Activated B cell treated with CpG ODN at 0.5 μM for 24 hours (primary cell): Measurements from ENCODE around the gene CCDC200. TPM values are rescaled to one million over a fixed set of nuclear protein-coding genes. Genes with fewer than 3 reads are reported as not detected.

Source experiments
- ATAC-seq: fragments of 200-7000 bp; cut with Tn5 transposase; one replicate; pipeline ENCODE4 v1.10.0; 2021; ENCODE audit warnings: low read depth, mild to moderate bottlenecking, moderate library complexity
- CTCF ChIA-PET: fragments of 350-600 bp; sonication (Branson Sonifier 250); formaldehyde crosslinking; loops from one replicate; lab custom pipeline; 2021; ENCODE audit warnings: antibody characterized with exemption; lab: Charles Lee
- POLR2A ChIA-PET: fragments of 350-600 bp; sonication (Branson Sonifier 250); formaldehyde crosslinking; loops from one replicate; lab custom pipeline; 2021; ENCODE audit warnings: antibody characterized with exemption; lab: Charles Lee
- DNase-seq: peaks from one replicate; pipeline ENCODE4 v3.0.0; 2022
- H3K27ac Mint-ChIP-seq: one replicate; pipeline ENCODE4 v1.8.0; 2020; ENCODE audit warnings: mixed read lengths
- H3K27me3 Mint-ChIP-seq: one replicate; pipeline ENCODE4 v1.8.0; 2021; ENCODE audit warnings: mixed read lengths
- H3K36me3 Mint-ChIP-seq: one replicate; pipeline ENCODE4 v1.8.0; 2021; ENCODE audit warnings: low read depth, mixed read lengths
- H3K4me1 Mint-ChIP-seq: one replicate; pipeline ENCODE4 v1.8.0; 2021; ENCODE audit warnings: mixed read lengths
- H3K4me3 Mint-ChIP-seq: one replicate; pipeline ENCODE4 v1.8.0; 2020; ENCODE audit warnings: mild to moderate bottlenecking, mixed read lengths
- H3K9me3 Mint-ChIP-seq: one replicate; pipeline ENCODE4 v1.8.0; 2020; ENCODE audit warnings: mixed read lengths
- intact Hi-C: fragments of 100-400 bp; cut with micrococcal nuclease; formaldehyde crosslinking; loops from one replicate; pipeline ENCODE4 v1.15.1; 2024
- total RNA-seq: library from RNA; stranded (reverse); gene quantifications from 2 replicates; pipeline ENCODE4 v1.2.3, GENCODE V29; 2022
- TF ChIP-seq, protein P1 (sequence below): fragments of 200-600 bp; IDR thresholded peaks from one replicate; pipeline ENCODE4 v1.8.0; 2022; ENCODE audit warnings: antibody characterized with exemption, mild to moderate bottlenecking

The CCDC200 gene
- total RNA-seq, 1 donor from 2014 or later = not detected

- no peak for DNase-seq
- CTCF ChIA-PET = interaction anchor here (0.6 kb wide), 1 partner anchor 367 kb away, joined by 3 read pairs; no protein-coding TSS in a partner anchor
- POLR2A ChIA-PET = interaction anchor here (1.5 kb wide), 1 partner anchor 12 kb away, joined by 4 read pairs; no protein-coding TSS in a partner anchor
- no peak for ATAC-seq
- Mint-ChIP-seq H3K36me3 (peaks cover 46% of the 10 kb centered on the region), H3K4me1 (no peaks in the 10 kb centered on the region), H3K9me3 (no peaks in the 10 kb centered on the region), H3K27ac (no peak overlapping the region), H3K4me3 (no peak overlapping the region), H3K27me3 (no peaks in the 10 kb centered on the region)
- TF ChIP-seq, protein P1, sequence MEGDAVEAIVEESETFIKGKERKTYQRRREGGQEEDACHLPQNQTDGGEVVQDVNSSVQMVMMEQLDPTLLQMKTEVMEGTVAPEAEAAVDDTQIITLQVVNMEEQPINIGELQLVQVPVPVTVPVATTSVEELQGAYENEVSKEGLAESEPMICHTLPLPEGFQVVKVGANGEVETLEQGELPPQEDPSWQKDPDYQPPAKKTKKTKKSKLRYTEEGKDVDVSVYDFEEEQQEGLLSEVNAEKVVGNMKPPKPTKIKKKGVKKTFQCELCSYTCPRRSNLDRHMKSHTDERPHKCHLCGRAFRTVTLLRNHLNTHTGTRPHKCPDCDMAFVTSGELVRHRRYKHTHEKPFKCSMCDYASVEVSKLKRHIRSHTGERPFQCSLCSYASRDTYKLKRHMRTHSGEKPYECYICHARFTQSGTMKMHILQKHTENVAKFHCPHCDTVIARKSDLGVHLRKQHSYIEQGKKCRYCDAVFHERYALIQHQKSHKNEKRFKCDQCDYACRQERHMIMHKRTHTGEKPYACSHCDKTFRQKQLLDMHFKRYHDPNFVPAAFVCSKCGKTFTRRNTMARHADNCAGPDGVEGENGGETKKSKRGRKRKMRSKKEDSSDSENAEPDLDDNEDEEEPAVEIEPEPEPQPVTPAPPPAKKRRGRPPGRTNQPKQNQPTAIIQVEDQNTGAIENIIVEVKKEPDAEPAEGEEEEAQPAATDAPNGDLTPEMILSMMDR = no peak
- intact Hi-C loops = no loop called here
Measured at GRCh38 chr17:43183921-43184320, 44.5 kb downstream of the CCDC200 start.

GRCh38 chr17:43176119-43176570 is 52.3 kb downstream of the CCDC200 start:
- H3K4me1 Mint-ChIP-seq = peaks cover 23% of the 10 kb centered on the region
- H3K9me3 Mint-ChIP-seq = no peaks in the 10 kb centered on the region
- POLR2A ChIA-PET = no interaction called here
- H3K4me3 Mint-ChIP-seq = no peak overlapping the region
- TF ChIP-seq, protein P1 = no peak
- peak overlapping the region; percentile 36 for H3K27ac Mint-ChIP-seq
- DNase-seq = no peak
- intact Hi-C loops = no loop called here
- ATAC-seq = no peak
- peaks cover 50% of the 10 kb centered on the region for H3K36me3 Mint-ChIP-seq
- CTCF ChIA-PET = no interaction called here
- H3K27me3 Mint-ChIP-seq = no peaks in the 10 kb centered on the region

DNA sequence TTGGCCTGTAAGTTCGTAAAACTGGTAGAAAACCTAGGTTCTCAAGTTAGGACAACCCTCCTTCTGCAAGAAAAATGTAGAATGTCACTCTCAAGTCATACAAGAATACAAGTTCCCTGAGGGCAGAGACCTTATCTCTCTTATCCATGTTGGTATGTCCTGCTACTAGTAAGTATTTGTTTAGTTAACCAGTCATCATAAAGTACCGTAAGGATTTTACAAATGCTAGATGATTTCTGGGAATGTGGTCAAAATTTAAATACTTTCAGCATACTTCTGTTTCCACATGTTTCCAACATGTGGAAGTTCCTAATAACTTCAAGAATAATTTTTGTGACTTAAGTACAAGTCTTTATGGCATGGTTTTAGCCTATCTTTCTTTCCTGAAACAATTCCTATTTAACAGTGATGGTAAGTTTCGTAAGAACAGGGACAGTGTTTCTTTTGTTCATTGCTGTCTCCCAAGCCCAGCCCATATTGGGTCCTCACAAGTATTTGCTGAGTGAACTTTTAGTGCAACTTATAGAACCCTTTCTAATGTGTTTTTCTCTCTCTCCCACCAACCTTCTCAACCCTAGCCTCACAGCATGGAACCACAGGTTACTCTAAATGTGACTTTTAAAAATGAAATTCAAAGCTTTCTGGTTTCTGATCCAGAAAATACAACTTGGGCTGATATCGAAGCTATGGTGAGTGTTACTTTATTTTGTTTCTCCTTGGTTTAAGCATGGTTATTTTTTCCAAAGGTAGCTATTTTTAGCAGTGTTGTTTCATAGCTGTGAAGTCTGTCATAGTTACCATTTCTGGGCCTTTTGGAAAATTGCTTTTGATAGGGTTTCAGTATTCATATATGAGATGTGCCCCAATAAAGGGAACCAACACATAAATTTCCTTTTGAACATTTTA is 53.0 kb downstream of the CCDC200 start:
- TF ChIP-seq, protein P1 = no peak
- Mint-ChIP-seq H3K4me3 (no peak overlapping the region), H3K27me3 (no peaks in the 10 kb centered on the region), H3K27ac (peak overlapping the region; percentile 36), H3K9me3 (no peaks in the 10 kb centered on the region), H3K36me3 (peaks cover 43% of the 10 kb centered on the region), H3K4me1 (peaks cover 23% of the 10 kb centered on the region)
- CTCF ChIA-PET = no interaction called here
- POLR2A ChIA-PET = no interaction called here
- no peak for DNase-seq
- no peak for ATAC-seq
- intact Hi-C loops = no loop called here

- ChIA-PET CTCF (interaction anchor here (0.7 to 1.8 kb wide), 8 partner anchors 40 to 327 kb away, joined by 3 to 7 read pairs (median 4); partner anchors contain the start of genes AOC2, DHX8 and TMEM106A), POLR2A (interaction anchor here (0.6 to 2.2 kb wide), 23 partner anchors 12 to 989 kb away, joined by 3 to 73 read pairs (median 7); partner anchors contain the start of genes BECN1, BRCA1, DHX8 and RND2)
- ATAC-seq (no peak), DNase-seq (peak; percentile 18)
- intact Hi-C loops = loop anchor here (1.0 to 2.0 kb wide), 5 partner anchors 40 to 493 kb away; partner anchors contain the start of genes IFI35 and PSME3
- Mint-ChIP-seq H3K27ac (no peak overlapping the region), H3K4me3 (no peak overlapping the region), H3K9me3 (no peaks in the 10 kb centered on the region), H3K36me3 (peaks cover 25% of the 10 kb centered on the region), H3K4me1 (peaks cover 20% of the 10 kb centered on the region), H3K27me3 (no peaks in the 10 kb centered on the region)
- TF ChIP-seq, protein P1 = no peak
Measured at GRCh38 chr17:43171586-43172487, 56.6 kb downstream of the CCDC200 start.

Other genes starting within 250 kb of the CCDC200 start
- 1.4 and 2.0 TPM in 2 replicates for gene PTGES3L, start 248.5 kb downstream of the CCDC200 start, total RNA-seq
- 28.3 and 30.9 TPM in 2 replicates for gene RUNDC1, start 248.1 kb downstream of the CCDC200 start, total RNA-seq
- 1,189 and 1,266 TPM in 2 replicates for gene RPL27, start 230.2 kb downstream of the CCDC200 start, total RNA-seq
- gene IFI35, start 221.8 kb downstream of the CCDC200 start, total RNA-seq = 41.9 and 50.5 TPM in 2 replicates
- gene VAT1, start 206.2 kb downstream of the CCDC200 start, total RNA-seq = 34.4 and 38.5 TPM in 2 replicates
- 0.05 and 0.13 TPM in 2 replicates for gene RND2, start 203.4 kb downstream of the CCDC200 start, total RNA-seq
- gene BRCA1, start 103.3 kb downstream of the CCDC200 start, total RNA-seq = 11.9 and 13.3 TPM in 2 replicates
- 42.2 and 44.8 TPM in 2 replicates for gene NBR1, start 57.4 kb downstream of the CCDC200 start, total RNA-seq
- gene TMEM106A, start 16.7 kb downstream of the CCDC200 start, total RNA-seq = 46.0 and 68.0 TPM in 2 replicates
- gene RNU2-1, start 5.4 kb upstream of the CCDC200 start, total RNA-seq = 5,480 and 7,149 TPM in 2 replicates
- gene ARL4D, start 170.4 kb upstream of the CCDC200 start, total RNA-seq = 5.8 and 6.4 TPM in 2 replicates